SH-SY5Y (cell line): Measurements from ENCODE around the gene BRINP3.

Experiments used
- GATA2 ChIP-seq: IDR thresholded peaks from 2 replicates; pipeline ENCODE4 v1.6.1; 2011; ENCODE audit warnings: mild to moderate bottlenecking, low read depth, low read length
- GATA3 ChIP-seq: IDR thresholded peaks from 2 replicates; pipeline ENCODE4 v1.6.1; 2011; ENCODE audit warnings: low read depth, mild to moderate bottlenecking, low read length, moderate library complexity

GRCh38 chr1:190176776-190177175, 300.9 kb downstream of the BRINP3 start:
- TF ChIP-seq GATA3 (no peak), GATA2 (no peak)
